A549 (cell line): Measurements from ENCODE around the gene RPL37A. TPM values are rescaled to one million over a fixed set of nuclear protein-coding genes. Genes with fewer than 3 reads are reported as not detected.

Source experiments
- ATAC-seq, 2 experiments: fragments of 200-7000 bp in 1 of 2; fragments of >200 bp in 1 of 2; cut with Nextera tagmentation in 1 of 2; cut with Tn5 transposase in 1 of 2; 3 replicates each; pipeline versions ENCODE4 v1.8.0 to v1.9.1; 2018 to 2020; ENCODE audit warnings: mild to moderate bottlenecking in 1 of 2, moderate library complexity in 1 of 2
- CTCF ChIA-PET: fragments of 300-600 bp; sonication (Branson Sonifier 250); formaldehyde crosslinking; extraction: SDS; loops from one replicate; lab custom pipeline; 2021; ENCODE audit warnings: antibody characterized with exemption, inconsistent platforms; lab: Yijun Ruan, JAX
- POLR2A ChIA-PET: fragments of 350-600 bp; formaldehyde crosslinking; extraction: SDS; loops from one replicate; lab custom pipeline; 2021; ENCODE audit warnings: antibody characterized with exemption, inconsistent platforms; lab: Yijun Ruan, JAX
- DNase-seq, 2 experiments: peaks; one replicate each; pipeline versions ENCODE4 v3.0.0 to v3.0.0-alpha.2; 2011 to 2016; ENCODE audit warnings: low read depth in 1 of 2, low spot score in 1 of 2
- FAIRE-seq: peaks from 2 replicates; lab custom pipeline; 2011; peaks lifted over from hg19 to GRCh38; lab: Jason Lieb, UNC
- H3K27ac ChIP-seq, 2 experiments: fragments of >200 bp; sonication (Bioruptor Twin); formaldehyde crosslinking; 3 replicates each; pipeline ENCODE4 v1.5.1; 2016 to 2017
- H3K4me1 ChIP-seq: fragments of >200 bp; sonication (Bioruptor Twin); formaldehyde crosslinking; 3 replicates; pipeline ENCODE4 v1.6.1; 2016
- H3K4me2 ChIP-seq: fragments of >200 bp; sonication (Bioruptor Twin); formaldehyde crosslinking; 3 replicates; pipeline ENCODE4 v1.6.1; 2016
- H3K4me3 ChIP-seq: fragments of >200 bp; sonication (Bioruptor Twin); formaldehyde crosslinking; 3 replicates; pipeline ENCODE4 v1.5.1; 2016
- H3K9me3 ChIP-seq: fragments of >200 bp; sonication (Bioruptor Twin); formaldehyde crosslinking; 3 replicates; pipeline ENCODE4 v1.6.1; 2016
- BCL3 ChIP-seq: fragments of >200 bp; sonication (Bioruptor Twin); formaldehyde crosslinking; IDR thresholded peaks from 3 replicates; pipeline ENCODE4 v1.6.1; 2016
- CBX2 ChIP-seq: fragments of 200-600 bp; sonication (generic); IDR thresholded peaks from 2 replicates; pipeline ENCODE4 v1.6.1; 2016; ENCODE audit warnings: low read depth, mild to moderate bottlenecking, borderline replicate concordance
- CHD2 ChIP-seq: fragments of 150-350 bp; IDR thresholded peaks from 2 replicates; pipeline ENCODE4 v1.6.1; 2014; ENCODE audit warnings: low read length; ENCODE audit not compliant: partially characterized antibody
- EHMT2 ChIP-seq: fragments of 200-600 bp; sonication (generic); IDR thresholded peaks from 2 replicates; pipeline ENCODE4 v1.6.1; 2016; ENCODE audit warnings: antibody characterized with exemption, low read depth, mild to moderate bottlenecking, moderate library complexity
- ESRRA ChIP-seq: fragments of 150-350 bp; IDR thresholded peaks from 2 replicates; pipeline ENCODE4 v1.6.1; 2014; ENCODE audit warnings: mild to moderate bottlenecking, low read length, borderline replicate concordance
- FOXS1 ChIP-seq: fragments of 250-450 bp; sonication (Bioruptor Pico); IDR thresholded peaks from 2 replicates; pipeline ENCODE4 v1.5.0; 2020; ENCODE audit warnings: mild to moderate bottlenecking, moderate library complexity
- HDAC2 ChIP-seq: fragments of 200-600 bp; sonication (generic); IDR thresholded peaks from 2 replicates; pipeline ENCODE4 v1.6.1; 2016
- HEYL ChIP-seq: fragments of 250-450 bp; sonication (Bioruptor Pico); IDR thresholded peaks from 2 replicates; pipeline ENCODE4 v1.8.0; 2021; ENCODE audit warnings: mild to moderate bottlenecking, moderate library complexity
- HMGXB4 ChIP-seq: fragments of 250-450 bp; sonication (Bioruptor Pico); IDR thresholded peaks from 2 replicates; pipeline ENCODE4 v1.5.0; 2021; ENCODE audit warnings: mild to moderate bottlenecking, moderate library complexity, borderline replicate concordance
- JUNB ChIP-seq: fragments of >200 bp; sonication (Bioruptor Twin); formaldehyde crosslinking; IDR thresholded peaks from 2 replicates; pipeline ENCODE4 v1.6.1; 2016
- KDM1A ChIP-seq: fragments of 200-600 bp; sonication (generic); IDR thresholded peaks from 2 replicates; pipeline ENCODE4 v1.6.1; 2016; ENCODE audit warnings: low read depth, mild to moderate bottlenecking
- MAX ChIP-seq: IDR thresholded peaks from 2 replicates; pipeline ENCODE4 v1.6.1; 2012
- MAZ ChIP-seq: fragments of 150-350 bp; IDR thresholded peaks from 2 replicates; pipeline ENCODE4 v1.6.1; 2014; ENCODE audit warnings: antibody characterized with exemption, low read depth, low read length, borderline replicate concordance
- NFE2L2 ChIP-seq: fragments of 150-350 bp; conservative IDR thresholded peaks from 2 replicates; pipeline ENCODE4 v1.6.1; 2014; ENCODE audit warnings: low read length
- NPAS2 ChIP-seq: fragments of 250-450 bp; sonication (Bioruptor Pico); IDR thresholded peaks from 2 replicates; pipeline ENCODE4 v1.8.0; 2022; ENCODE audit warnings: mild to moderate bottlenecking, moderate library complexity, borderline replicate concordance
- NR3C1 ChIP-seq: fragments of >200 bp; sonication (Bioruptor Twin); formaldehyde crosslinking; IDR thresholded peaks from 3 replicates; pipeline ENCODE4 v1.6.1; 2017
- PHF8 ChIP-seq: fragments of 200-600 bp; sonication (generic); IDR thresholded peaks from 2 replicates; pipeline ENCODE4 v1.6.1; 2016; ENCODE audit warnings: low read depth, mild to moderate bottlenecking, antibody characterized with exemption, moderate library complexity, borderline replicate concordance
- POLR2AphosphoS2 ChIP-seq: conservative IDR thresholded peaks from 2 replicates; pipeline ENCODE4 v1.6.1; 2012; ENCODE audit warnings: low read length, improper control_type of control experiment, inconsistent platforms
- RAD21 ChIP-seq, 2 experiments: fragments of >200 bp in 1 of 2; sonication (Bioruptor Twin) in 1 of 2; formaldehyde crosslinking in 1 of 2; IDR thresholded peaks in 1 of 2; conservative IDR thresholded peaks in 1 of 2; 2 replicates in 1 of 2; 3 replicates in 1 of 2; pipeline ENCODE4 v1.6.1; 2012 to 2018; ENCODE audit warnings: inconsistent platforms in 1 of 2
- RCOR1 ChIP-seq: fragments of 150-350 bp; IDR thresholded peaks from 2 replicates; pipeline ENCODE4 v1.6.1; 2014; ENCODE audit warnings: antibody characterized with exemption, low read length, low read depth
- RNF2 ChIP-seq: fragments of 200-600 bp; sonication (generic); IDR thresholded peaks from 2 replicates; pipeline ENCODE4 v1.6.1; 2016; ENCODE audit warnings: low read depth, mild to moderate bottlenecking, antibody characterized with exemption, moderate library complexity, borderline replicate concordance
- SREBF2 ChIP-seq: fragments of 450-650 bp; IDR thresholded peaks from 2 replicates; pipeline ENCODE4 v1.6.1; 2014; ENCODE audit warnings: mild to moderate bottlenecking, moderate library complexity
- TFCP2L1 ChIP-seq: fragments of 250-450 bp; sonication (Bioruptor Pico); IDR thresholded peaks from 2 replicates; pipeline ENCODE4 v1.5.0; 2021; ENCODE audit warnings: mild to moderate bottlenecking
- ZC3H11A ChIP-seq: fragments of 450-650 bp; IDR thresholded peaks from 2 replicates; pipeline ENCODE4 v1.6.1; 2014; ENCODE audit warnings: antibody characterized with exemption, mild to moderate bottlenecking
- whole genome bisulfite sequencing: methylation state at CpG from one replicate; pipeline ENCODE4 v1.1.6; 2017; ENCODE audit errors: missing lambda C conversion rate; 5-methylcytosine and 5-hydroxymethylcytosine counted together
- polyA plus RNA-seq, 4 experiments: library from polyadenylated mRNA; depleted of rRNA in 3 of 4; stranded (reverse); fragments of >200 nt; fragmentation: RNase III in 1 of 4; extraction: RNeasy Plus Mini Kit Qiagen cat#74134 plus additional on column Dnase treatment in 1 of 4; gene quantifications; 2 replicates in 3 of 4; 3 replicates in 1 of 4; pipeline ENCODE4 v1.2.3, GENCODE V29; 2011 to 2017

The RPL37A gene
- polyA plus RNA-seq, 2 of the 4 experiments (the other 2 are of a cell fraction), result 4,046 to 4,381 TPM

GRCh38 chr2:216492597-216493333, 5.9 kb upstream of the RPL37A start (continued):
- TF ChIP-seq ESRRA (no peak), MAX (no peak), BCL3 (no peak), SREBF2 (no peak), CHD2 (no peak), NFE2L2 (no peak)
- TF ChIP-seq, all 56 proteins: peak for 0

- ATAC-seq (no peak), FAIRE-seq (no peak), DNase-seq (no peak)
- WGBS, result 100% methylated on average over 1 of the region's 1 CpG
- no peak overlapping the region for H3K4me3 ChIP-seq
- ChIA-PET POLR2A (no interaction called here), CTCF (no interaction called here)
- TF ChIP-seq HEYL (CRISPR knock-in tag) (no peak), RNF2 (no peak), HDAC2 (no peak), FOXS1 (CRISPR knock-in tag) (no peak), NR3C1 (no peak), RAD21 (conservative IDR thresholded peaks at IDR 0.05 in 1 of 2, IDR thresholded peaks at IDR 0.05 in 1 of 2) (no peak)
- TF ChIP-seq, all 56 proteins: peak for 0
- Histone ChIP-seq H3K27ac (peak overlapping the region in 1 of 2 experiments; percentile 48; a peak in 2 of 6 replicates), H3K4me2 (no peak overlapping the region), H3K9me3 (no peaks in the 10 kb centered on the region), H3K4me1 (peaks cover 18% of the 10 kb centered on the region; the same call in 1 of the 3 replicates)
Measured at GRCh38 chr2:216493334-216493685, 5.3 kb upstream of the RPL37A start.

GRCh38 chr2:216495656-216496055, 3.0 kb upstream of the RPL37A start:
- no peak for DNase-seq
- H3K4me3 ChIP-seq, result no peak overlapping the region
- no peak overlapping the region for H3K27ac ChIP-seq
- no peak for ATAC-seq
- H3K4me1 ChIP-seq, result peaks cover 18% of the 10 kb centered on the region; the same call in 2 of the 3 replicates
- CTCF ChIA-PET, result no interaction called here
- FAIRE-seq, result no peak
- no peaks in the 10 kb centered on the region for H3K9me3 ChIP-seq
- 84% methylated on average over 2 of the region's 2 CpGs for WGBS
- TF ChIP-seq MAZ (no peak), TFCP2L1 (no peak), RCOR1 (no peak), KDM1A (no peak), ZC3H11A (no peak)
- TF ChIP-seq, all 56 proteins: peak for 0
- POLR2A ChIA-PET, result no interaction called here
- no peak overlapping the region for H3K4me2 ChIP-seq

GRCh38 chr2:216497382-216498069, 1.1 kb upstream of the RPL37A start:
- DNase-seq (no peak), ATAC-seq (no peak), FAIRE-seq (no peak)
- CTCF ChIA-PET, result interaction anchor here (0.7 to 2.0 kb wide), 3 partner anchors 21 to 416 kb away, joined by 3 to 4 read pairs (median 3); partner anchors contain the start of genes PECR and TMEM169
- 72% methylated on average over 6 of the region's 6 CpGs for WGBS
- Histone ChIP-seq H3K27ac (peak overlapping the region; percentile 86 to 91), H3K4me1 (peaks cover 37% of the 10 kb centered on the region), H3K4me2 (peak overlapping the region; percentile 77), H3K9me3 (no peaks in the 10 kb centered on the region), H3K4me3 (peak overlapping the region; percentile 86)
- POLR2A ChIA-PET, result interaction anchor here (1.0 to 1.5 kb wide), 2 partner anchors 120 to 388 kb away, joined by 3 to 10 read pairs; partner anchors contain the start of gene XRCC5
- no peak for TF ChIP-seq EHMT2
- TF ChIP-seq RCOR1, result no peak
- no peak for TF ChIP-seq POLR2AphosphoS2
- no peak for TF ChIP-seq HMGXB4
- TF ChIP-seq NPAS2 (CRISPR knock-in tag), result no peak
- TF ChIP-seq CBX2, result no peak
- no peak for TF ChIP-seq JUNB
- TF ChIP-seq PHF8, result no peak
- TF ChIP-seq ZC3H11A, result no peak
